ENCODE measurements around the gene ASCL1.

ASCL1 gene

DNA sequence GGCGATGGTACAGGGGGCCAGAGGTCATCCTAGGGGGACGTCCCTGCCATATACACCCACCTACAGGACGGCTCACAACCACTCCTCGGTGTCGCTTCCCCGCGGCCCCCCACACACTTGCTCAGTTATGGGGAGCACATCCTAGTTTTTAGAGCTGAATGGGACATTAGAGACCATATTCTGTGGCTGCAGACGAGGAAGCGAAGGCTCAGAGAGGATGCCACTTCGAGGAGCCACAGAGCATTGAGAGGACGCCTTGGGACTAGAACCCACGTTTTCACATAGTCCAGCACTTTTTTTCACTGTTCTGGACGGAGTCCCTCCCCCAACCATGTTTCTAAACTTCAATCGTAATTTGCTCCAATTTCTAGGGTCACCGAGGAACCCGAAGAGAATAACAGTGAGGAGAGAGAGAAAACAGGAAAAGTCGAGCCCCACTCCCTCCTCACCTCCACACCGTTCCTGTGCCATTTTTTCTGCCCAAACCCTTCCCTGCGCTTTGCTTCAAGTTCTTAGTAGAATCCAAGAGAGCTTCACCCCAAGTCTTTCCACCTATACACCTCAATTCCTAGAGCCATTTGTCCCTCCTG, 641 bp upstream of the ASCL1 start:
- Histone ChIP-seq H2AK5ac (ENCODE audit: low read length, severe bottlenecking) (no peak overlapping the region), H3K9me3 (ENCODE audit: control insufficient read depth, low read length) (no peaks in the 10 kb centered on the region), H3K14ac (ENCODE audit: low read length in 2 of 2) (no peak overlapping the region), H2AFZ (ENCODE audit: low read depth, low read length) (no peak overlapping the region), H4K8ac (ENCODE audit: low read length) (no peak overlapping the region), H3K79me1 (replicated peaks; ENCODE audit: low read length, poor library complexity, severe bottlenecking) (no peaks in the 10 kb centered on the region), H3K4me3 (ENCODE audit: insufficient read depth in 1 of 2, low read depth in 1 of 2, low read length in 2 of 2) (no peak overlapping the region), H2BK5ac (ENCODE audit: low read depth, low read length, poor library complexity, severe bottlenecking) (no peak overlapping the region), H3K4me2 (ENCODE audit: low read length, poor library complexity, severe bottlenecking) (no peak overlapping the region), H3K18ac (ENCODE audit: low read depth in 1 of 2, low read length in 2 of 2) (no peak overlapping the region), H3K27me3 (ENCODE audit: control insufficient read depth in 1 of 2, insufficient read depth in 1 of 2, low read length in 2 of 2) (peaks cover 89 to 90% of the 10 kb centered on the region in 2 experiments), H3K4me1 (ENCODE audit: control insufficient read depth, insufficient read depth, low read depth, low read length) (peaks cover 23% of the 10 kb centered on the region), H3K36me3 (ENCODE audit: control insufficient read depth in 1 of 2, insufficient read depth in 2 of 2, low read depth in 1 of 2, low read length in 2 of 2) (no peaks in the 10 kb centered on the region), H2BK120ac (ENCODE audit: low read depth, low read length) (no peak overlapping the region), H2BK12ac (ENCODE audit: low read length in 2 of 2) (no peak overlapping the region), H3K27ac (ENCODE audit: low read length, poor library complexity, severe bottlenecking) (no peak overlapping the region), H3K9ac (ENCODE audit: low read length) (no peak overlapping the region), H2BK15ac (ENCODE audit: low read depth, poor library complexity, severe bottlenecking) (no peak overlapping the region), H3K4ac (ENCODE audit: low read depth in 1 of 2, low read length in 2 of 2) (no peak overlapping the region), H4K91ac (ENCODE audit: low read length) (no peak overlapping the region), H3K23ac (ENCODE audit: low read length in 2 of 2) (no peak overlapping the region)
- DNase-seq, result no peak
- WGBS, result 10% methylated on average over 16 of the region's 19 CpGs

DNA sequence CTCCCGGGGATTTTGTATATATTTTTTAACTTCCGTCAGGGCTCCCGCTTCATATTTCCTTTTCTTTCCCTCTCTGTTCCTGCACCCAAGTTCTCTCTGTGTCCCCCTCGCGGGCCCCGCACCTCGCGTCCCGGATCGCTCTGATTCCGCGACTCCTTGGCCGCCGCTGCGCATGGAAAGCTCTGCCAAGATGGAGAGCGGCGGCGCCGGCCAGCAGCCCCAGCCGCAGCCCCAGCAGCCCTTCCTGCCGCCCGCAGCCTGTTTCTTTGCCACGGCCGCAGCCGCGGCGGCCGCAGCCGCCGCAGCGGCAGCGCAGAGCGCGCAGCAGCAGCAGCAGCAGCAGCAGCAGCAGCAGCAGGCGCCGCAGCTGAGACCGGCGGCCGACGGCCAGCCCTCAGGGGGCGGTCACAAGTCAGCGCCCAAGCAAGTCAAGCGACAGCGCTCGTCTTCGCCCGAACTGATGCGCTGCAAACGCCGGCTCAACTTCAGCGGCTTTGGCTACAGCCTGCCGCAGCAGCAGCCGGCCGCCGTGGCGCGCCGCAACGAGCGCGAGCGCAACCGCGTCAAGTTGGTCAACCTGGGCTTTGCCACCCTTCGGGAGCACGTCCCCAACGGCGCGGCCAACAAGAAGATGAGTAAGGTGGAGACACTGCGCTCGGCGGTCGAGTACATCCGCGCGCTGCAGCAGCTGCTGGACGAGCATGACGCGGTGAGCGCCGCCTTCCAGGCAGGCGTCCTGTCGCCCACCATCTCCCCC, 777 bp downstream of the ASCL1 start:
- H4K8ac ChIP-seq (ENCODE audit: low read length), result no peak overlapping the region
- no peak overlapping the region for H3K23ac ChIP-seq (ENCODE audit: low read length in 2 of 2)
- peak; percentile 36 for DNase-seq
- H2BK5ac ChIP-seq (ENCODE audit: low read depth, low read length, poor library complexity, severe bottlenecking), result no peak overlapping the region
- no peak overlapping the region for H3K14ac ChIP-seq (ENCODE audit: low read length in 2 of 2)
- H3K4me3 ChIP-seq (ENCODE audit: insufficient read depth in 1 of 2, low read depth in 1 of 2, low read length in 2 of 2), result peak overlapping the region; percentile 37 to 69
- H2AK5ac ChIP-seq (ENCODE audit: low read length, severe bottlenecking), result no peak overlapping the region
- H3K27me3 ChIP-seq (ENCODE audit: control insufficient read depth in 1 of 2, insufficient read depth in 1 of 2, low read length in 2 of 2), result peaks cover 89 to 92% of the 10 kb centered on the region in 2 experiments
- H2AFZ ChIP-seq (ENCODE audit: low read depth, low read length), result no peak overlapping the region
- H3K36me3 ChIP-seq (ENCODE audit: control insufficient read depth in 1 of 2, insufficient read depth in 2 of 2, low read depth in 1 of 2, low read length in 2 of 2), result no peaks in the 10 kb centered on the region
- H3K9ac ChIP-seq (ENCODE audit: low read length), result no peak overlapping the region
- peak overlapping the region; percentile 96 for H3K4me2 ChIP-seq (ENCODE audit: low read length, poor library complexity, severe bottlenecking)
- no peak overlapping the region for H2BK120ac ChIP-seq (ENCODE audit: low read depth, low read length)
- no peak overlapping the region for H3K27ac ChIP-seq (ENCODE audit: low read length, poor library complexity, severe bottlenecking)
- H2BK12ac ChIP-seq (ENCODE audit: low read length in 2 of 2), result no peak overlapping the region
- H3K18ac ChIP-seq (ENCODE audit: low read depth in 1 of 2, low read length in 2 of 2), result no peak overlapping the region
- peaks cover 26% of the 10 kb centered on the region for H3K4me1 ChIP-seq (ENCODE audit: control insufficient read depth, insufficient read depth, low read depth, low read length)
- WGBS, result 1% methylated on average over 81 of the region's 83 CpGs
- peaks cover 5% of the 10 kb centered on the region for H3K9me3 ChIP-seq (ENCODE audit: control insufficient read depth, low read length)
- H3K79me1 ChIP-seq (replicated peaks; ENCODE audit: low read length, poor library complexity, severe bottlenecking), result no peaks in the 10 kb centered on the region
- H3K4ac ChIP-seq (ENCODE audit: low read depth in 1 of 2, low read length in 2 of 2), result no peak overlapping the region
- H4K91ac ChIP-seq (ENCODE audit: low read length), result no peak overlapping the region
- no peak overlapping the region for H2BK15ac ChIP-seq (ENCODE audit: low read depth, poor library complexity, severe bottlenecking)

DNA sequence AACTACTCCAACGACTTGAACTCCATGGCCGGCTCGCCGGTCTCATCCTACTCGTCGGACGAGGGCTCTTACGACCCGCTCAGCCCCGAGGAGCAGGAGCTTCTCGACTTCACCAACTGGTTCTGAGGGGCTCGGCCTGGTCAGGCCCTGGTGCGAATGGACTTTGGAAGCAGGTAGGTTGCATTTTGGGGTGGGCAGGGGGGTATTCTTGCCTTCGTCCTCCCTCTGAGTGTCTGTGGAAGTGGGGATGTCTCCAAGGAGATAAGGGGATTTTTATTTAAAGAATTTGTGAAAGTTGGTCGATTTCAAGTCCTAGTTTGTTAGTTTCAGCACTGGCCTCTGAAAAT, 1.3 kb downstream of the ASCL1 start:
- Histone ChIP-seq H3K27ac (ENCODE audit: low read length, poor library complexity, severe bottlenecking) (no peak overlapping the region), H3K79me1 (replicated peaks; ENCODE audit: low read length, poor library complexity, severe bottlenecking) (no peaks in the 10 kb centered on the region), H3K23ac (ENCODE audit: low read length in 2 of 2) (no peak overlapping the region), H3K4me1 (ENCODE audit: control insufficient read depth, insufficient read depth, low read depth, low read length) (peaks cover 26% of the 10 kb centered on the region), H3K9ac (ENCODE audit: low read length) (no peak overlapping the region), H3K14ac (ENCODE audit: low read length in 2 of 2) (no peak overlapping the region), H2AFZ (ENCODE audit: low read depth, low read length) (no peak overlapping the region), H3K27me3 (ENCODE audit: control insufficient read depth in 1 of 2, insufficient read depth in 1 of 2, low read length in 2 of 2) (peaks cover 89 to 92% of the 10 kb centered on the region in 2 experiments), H3K4me3 (ENCODE audit: insufficient read depth in 1 of 2, low read depth in 1 of 2, low read length in 2 of 2) (peak overlapping the region in 1 of 2 experiments; percentile 37), H2AK5ac (ENCODE audit: low read length, severe bottlenecking) (no peak overlapping the region), H2BK120ac (ENCODE audit: low read depth, low read length) (no peak overlapping the region), H2BK5ac (ENCODE audit: low read depth, low read length, poor library complexity, severe bottlenecking) (no peak overlapping the region), H4K8ac (ENCODE audit: low read length) (no peak overlapping the region), H3K4ac (ENCODE audit: low read depth in 1 of 2, low read length in 2 of 2) (no peak overlapping the region), H4K91ac (ENCODE audit: low read length) (no peak overlapping the region), H3K36me3 (ENCODE audit: control insufficient read depth in 1 of 2, insufficient read depth in 2 of 2, low read depth in 1 of 2, low read length in 2 of 2) (no peaks in the 10 kb centered on the region), H3K18ac (ENCODE audit: low read depth in 1 of 2, low read length in 2 of 2) (no peak overlapping the region), H3K9me3 (ENCODE audit: control insufficient read depth, low read length) (peaks cover 11% of the 10 kb centered on the region), H2BK15ac (ENCODE audit: low read depth, poor library complexity, severe bottlenecking) (no peak overlapping the region), H3K4me2 (ENCODE audit: low read length, poor library complexity, severe bottlenecking) (peak overlapping the region; percentile 96), H2BK12ac (ENCODE audit: low read length in 2 of 2) (no peak overlapping the region)
- DNase-seq, result no peak
- 2% methylated on average over 14 of the region's 15 CpGs for WGBS

DNA sequence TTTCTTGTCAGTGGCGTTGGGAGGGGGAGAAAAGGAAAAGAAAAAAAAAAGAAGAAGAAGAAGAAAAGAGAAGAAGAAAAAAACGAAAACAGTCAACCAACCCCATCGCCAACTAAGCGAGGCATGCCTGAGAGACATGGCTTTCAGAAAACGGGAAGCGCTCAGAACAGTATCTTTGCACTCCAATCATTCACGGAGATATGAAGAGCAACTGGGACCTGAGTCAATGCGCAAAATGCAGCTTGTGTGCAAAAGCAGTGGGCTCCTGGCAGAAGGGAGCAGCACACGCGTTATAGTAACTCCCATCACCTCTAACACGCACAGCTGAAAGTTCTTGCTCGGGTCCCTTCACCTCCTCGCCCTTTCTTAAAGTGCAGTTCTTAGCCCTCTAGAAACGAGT, 1.9 kb downstream of the ASCL1 start:
- H3K4ac ChIP-seq (ENCODE audit: low read depth in 1 of 2, low read length in 2 of 2), result no peak overlapping the region
- DNase-seq, result no peak
- H3K4me3 ChIP-seq (ENCODE audit: insufficient read depth in 1 of 2, low read depth in 1 of 2, low read length in 2 of 2), result no peak overlapping the region
- no peak overlapping the region for H2AFZ ChIP-seq (ENCODE audit: low read depth, low read length)
- H4K8ac ChIP-seq (ENCODE audit: low read length), result no peak overlapping the region
- H2BK12ac ChIP-seq (ENCODE audit: low read length in 2 of 2), result no peak overlapping the region
- H3K4me2 ChIP-seq (ENCODE audit: low read length, poor library complexity, severe bottlenecking), result no peak overlapping the region
- H3K18ac ChIP-seq (ENCODE audit: low read depth in 1 of 2, low read length in 2 of 2), result no peak overlapping the region
- H3K27me3 ChIP-seq (ENCODE audit: control insufficient read depth in 1 of 2, insufficient read depth in 1 of 2, low read length in 2 of 2), result peaks cover 89 to 92% of the 10 kb centered on the region in 2 experiments
- H3K9ac ChIP-seq (ENCODE audit: low read length), result no peak overlapping the region
- H2AK5ac ChIP-seq (ENCODE audit: low read length, severe bottlenecking), result no peak overlapping the region
- H3K9me3 ChIP-seq (ENCODE audit: control insufficient read depth, low read length), result peaks cover 15% of the 10 kb centered on the region
- H3K79me1 ChIP-seq (replicated peaks; ENCODE audit: low read length, poor library complexity, severe bottlenecking), result no peaks in the 10 kb centered on the region
- no peak overlapping the region for H3K23ac ChIP-seq (ENCODE audit: low read length in 2 of 2)
- H3K4me1 ChIP-seq (ENCODE audit: control insufficient read depth, insufficient read depth, low read depth, low read length), result peaks cover 26% of the 10 kb centered on the region
- no peak overlapping the region for H2BK120ac ChIP-seq (ENCODE audit: low read depth, low read length)
- H3K14ac ChIP-seq (ENCODE audit: low read length in 2 of 2), result no peak overlapping the region
- H2BK15ac ChIP-seq (ENCODE audit: low read depth, poor library complexity, severe bottlenecking), result no peak overlapping the region
- H4K91ac ChIP-seq (ENCODE audit: low read length), result no peak overlapping the region
- H3K27ac ChIP-seq (ENCODE audit: low read length, poor library complexity, severe bottlenecking), result no peak overlapping the region
- H2BK5ac ChIP-seq (ENCODE audit: low read depth, low read length, poor library complexity, severe bottlenecking), result no peak overlapping the region
- no peaks in the 10 kb centered on the region for H3K36me3 ChIP-seq (ENCODE audit: control insufficient read depth in 1 of 2, insufficient read depth in 2 of 2, low read depth in 1 of 2, low read length in 2 of 2)
- WGBS, result 7% methylated on average over 13 of the region's 14 CpGs
